Glomerular visceral epithelial cell (primary cell): ENCODE data around the gene PAPOLG.
"Not testable (repeated sequence)": the region's sequence is repeated elsewhere in the genome, so short reads cannot be mapped to it uniquely, and the experiment has no call there.

Experiments
- DNase-seq: peaks from one replicate; pipeline ENCODE4 v3.0.0-alpha.2; 2016; ENCODE audit errors: extremely low spot score

PAPOLG gene

DNA sequence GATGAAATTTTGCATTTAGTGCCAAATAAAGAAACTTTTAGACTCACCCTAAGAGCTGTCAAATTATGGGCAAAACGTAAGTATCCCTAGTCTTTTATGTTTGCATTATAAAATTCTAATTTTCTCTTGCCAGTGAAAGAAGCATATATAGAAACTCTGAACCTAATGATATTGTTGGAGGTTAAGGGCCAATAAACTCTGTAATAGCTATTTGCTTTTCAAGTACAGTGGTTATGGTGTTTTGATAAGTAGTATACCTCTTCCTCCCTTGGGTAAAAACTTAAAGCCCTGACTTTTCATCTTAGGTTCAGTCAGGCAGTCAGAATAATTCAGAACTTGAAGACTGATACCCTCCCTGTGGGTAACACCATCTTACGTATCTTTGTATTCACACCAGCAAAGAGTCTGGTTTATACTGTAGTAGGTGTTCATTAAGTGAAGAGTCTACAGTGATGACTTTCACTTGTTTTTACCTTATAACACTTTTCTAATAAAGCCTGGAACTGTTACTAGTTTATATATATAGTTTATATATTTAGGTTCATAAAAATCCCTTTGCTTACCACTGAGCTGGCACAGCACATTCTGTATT, 19.1 kb downstream of the PAPOLG start:
- no peak for DNase-seq

GRCh38 chr2:60778352-60778751, 22.3 kb downstream of the PAPOLG start:
- DNase-seq = no peak

DNA sequence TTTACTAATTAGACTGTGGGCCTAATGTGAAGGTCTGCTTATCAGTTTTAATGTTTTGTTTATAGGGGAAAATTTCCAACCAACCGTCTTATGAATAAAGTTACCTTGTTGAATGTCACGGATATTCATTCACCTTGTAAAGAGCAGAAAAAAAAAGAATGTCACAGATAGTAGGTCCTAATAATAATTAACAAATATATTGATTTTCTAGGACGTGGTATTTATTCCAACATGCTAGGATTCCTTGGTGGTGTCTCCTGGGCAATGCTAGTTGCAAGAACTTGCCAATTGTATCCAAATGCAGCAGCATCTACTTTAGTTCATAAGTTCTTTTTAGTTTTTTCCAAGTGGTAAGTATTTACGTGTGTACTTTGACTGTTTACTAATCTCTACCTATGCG, 23.4 kb downstream of the PAPOLG start:
- no peak for DNase-seq

DNA sequence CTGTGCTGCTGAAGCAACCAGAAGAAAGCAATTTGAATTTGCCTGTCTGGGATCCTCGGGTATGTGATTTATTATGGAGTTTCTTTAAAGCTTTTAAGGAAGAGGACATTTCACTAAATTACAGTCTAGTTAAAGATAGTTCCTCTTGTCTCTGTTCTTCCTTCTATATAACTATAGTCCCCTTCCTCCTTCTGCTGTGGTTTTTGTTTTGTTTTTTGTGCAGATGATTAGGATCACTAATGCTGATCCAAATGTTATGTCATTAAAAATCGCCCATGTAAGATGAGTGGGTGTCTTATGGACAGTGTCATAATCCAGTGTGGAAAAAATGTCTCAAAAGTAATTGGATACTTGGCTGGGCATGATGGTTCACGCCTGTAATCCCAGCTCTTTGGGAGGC, 24.7 kb downstream of the PAPOLG start:
- no peak for DNase-seq

- DNase-seq = no peak
These were observed 37.1 kb downstream of the PAPOLG start for GRCh38 chr2:60793169-60793568.

GRCh38 chr2:60794271-60794863, 38.3 kb downstream of the PAPOLG start:
- DNase-seq = peak; percentile 1

DNA sequence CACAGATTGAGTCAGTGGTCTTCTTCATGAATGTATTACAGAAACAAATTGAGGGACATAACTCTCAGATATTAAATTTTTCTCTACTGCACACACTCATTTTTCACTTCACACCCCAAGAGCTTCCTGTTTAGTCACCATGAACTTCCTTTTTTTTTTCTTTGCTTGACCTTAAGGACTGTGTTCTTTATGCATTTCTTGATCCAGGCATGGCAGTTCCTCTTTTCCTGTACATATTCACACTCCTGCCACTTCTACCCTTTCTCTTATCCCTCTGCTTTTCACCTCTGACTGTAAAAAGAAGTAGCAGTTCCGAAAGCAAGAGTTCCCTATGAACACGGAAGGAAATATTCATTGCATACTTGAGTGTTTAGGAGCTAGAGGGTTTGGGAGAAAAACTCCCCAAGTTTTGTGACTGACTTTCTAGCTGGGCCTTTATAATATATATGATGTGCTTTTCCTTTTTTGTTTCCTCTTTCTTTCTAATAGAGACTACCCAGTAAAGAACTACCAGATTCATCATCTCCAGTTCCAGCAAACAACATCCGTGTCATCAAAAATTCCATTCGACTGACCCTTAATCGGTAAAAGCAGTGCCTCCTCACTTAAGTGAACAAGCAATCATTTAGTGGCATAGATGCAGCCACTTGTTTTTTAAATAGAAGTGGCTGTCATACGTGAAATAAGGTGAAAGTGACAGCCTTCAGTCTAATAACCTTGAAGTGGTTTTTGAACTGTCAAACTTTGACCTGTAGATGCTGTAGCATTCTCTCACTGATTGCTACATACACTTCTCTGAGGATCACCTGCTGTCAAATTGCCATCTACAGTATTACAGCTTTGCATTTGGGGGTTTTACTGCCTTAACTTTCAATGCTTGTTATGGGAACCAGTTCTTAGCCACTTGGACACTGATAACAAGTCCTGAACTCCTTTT, 40.8 kb downstream of the PAPOLG start:
- DNase-seq = no peak

DNA sequence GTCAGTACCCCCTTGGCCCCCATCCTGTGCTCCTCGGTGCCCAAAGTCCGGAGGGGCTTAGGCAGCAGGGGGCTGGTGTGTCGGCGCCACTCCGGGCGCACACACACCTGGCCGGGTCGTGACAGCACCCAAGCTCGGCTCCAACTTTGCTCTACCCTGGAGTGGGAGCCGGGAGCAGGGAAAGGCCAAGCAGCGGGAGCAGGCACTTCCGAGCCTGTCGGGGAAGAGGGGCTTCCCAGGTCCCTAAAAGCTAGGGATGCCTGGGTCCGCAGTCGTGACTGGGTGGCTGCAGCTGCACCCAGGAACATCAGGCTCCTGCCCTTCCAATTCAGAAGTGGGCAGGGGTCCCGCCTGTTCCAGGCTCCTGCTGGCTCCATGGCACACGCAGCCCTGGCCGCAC, 48.4 kb downstream of the PAPOLG start:
- DNase-seq = no peak

DNA sequence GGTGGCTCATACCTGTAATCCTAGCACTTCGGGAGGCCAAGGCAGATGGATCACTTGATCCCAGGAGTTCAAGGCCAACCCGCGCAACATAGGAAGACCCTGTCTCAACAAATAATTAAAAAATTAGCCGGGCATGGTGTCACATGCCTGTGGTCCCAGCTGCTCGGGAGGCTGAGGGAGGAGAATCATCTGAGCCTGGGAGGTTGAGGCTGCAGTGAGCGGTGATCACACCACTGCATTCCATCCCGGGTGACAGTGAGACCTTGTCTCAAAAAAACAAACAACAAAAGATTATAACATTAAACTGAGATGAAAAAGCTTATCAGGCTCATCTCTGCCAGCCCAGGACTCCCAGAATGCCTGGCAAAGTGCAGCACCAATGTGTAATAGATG, 50.5 kb downstream of the PAPOLG start:
- no peak for DNase-seq

DNA sequence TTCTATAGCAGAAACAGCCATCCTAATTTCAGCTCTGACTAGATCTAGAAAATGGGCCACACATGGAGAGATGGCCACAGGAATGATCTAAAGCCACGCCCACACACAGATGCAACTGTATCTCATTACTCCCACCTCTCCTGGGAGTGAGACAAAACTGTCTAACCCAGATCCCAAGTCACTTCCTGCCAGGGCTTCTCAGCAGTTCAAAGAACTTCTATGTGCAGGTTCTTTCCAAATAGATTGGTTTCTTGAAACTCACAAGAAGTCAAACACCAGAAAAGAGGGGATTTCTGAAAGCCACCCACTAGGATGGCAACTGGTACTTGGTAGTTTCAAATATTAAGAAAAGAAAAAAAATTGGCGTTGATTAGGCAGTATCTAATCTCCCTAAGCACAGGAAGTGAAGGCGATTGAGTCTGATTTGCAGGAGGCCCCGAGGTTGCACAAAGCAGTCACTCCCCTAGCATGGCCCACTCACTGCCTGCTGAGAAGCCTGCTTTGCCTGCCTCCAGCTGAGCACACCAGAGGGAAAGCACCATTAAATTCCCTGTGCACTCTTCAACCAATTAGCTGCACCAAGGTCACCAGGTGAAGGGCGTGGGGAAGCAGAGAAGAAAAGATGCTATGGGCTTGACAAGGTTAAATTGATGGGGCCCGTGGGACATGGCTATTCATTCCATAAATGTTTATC, 51.1 kb downstream of the PAPOLG start:
- DNase-seq = peak; percentile 44

GRCh38 chr2:60808330-60808801, 52.3 kb downstream of the PAPOLG start:
- DNase-seq = no peak

DNA sequence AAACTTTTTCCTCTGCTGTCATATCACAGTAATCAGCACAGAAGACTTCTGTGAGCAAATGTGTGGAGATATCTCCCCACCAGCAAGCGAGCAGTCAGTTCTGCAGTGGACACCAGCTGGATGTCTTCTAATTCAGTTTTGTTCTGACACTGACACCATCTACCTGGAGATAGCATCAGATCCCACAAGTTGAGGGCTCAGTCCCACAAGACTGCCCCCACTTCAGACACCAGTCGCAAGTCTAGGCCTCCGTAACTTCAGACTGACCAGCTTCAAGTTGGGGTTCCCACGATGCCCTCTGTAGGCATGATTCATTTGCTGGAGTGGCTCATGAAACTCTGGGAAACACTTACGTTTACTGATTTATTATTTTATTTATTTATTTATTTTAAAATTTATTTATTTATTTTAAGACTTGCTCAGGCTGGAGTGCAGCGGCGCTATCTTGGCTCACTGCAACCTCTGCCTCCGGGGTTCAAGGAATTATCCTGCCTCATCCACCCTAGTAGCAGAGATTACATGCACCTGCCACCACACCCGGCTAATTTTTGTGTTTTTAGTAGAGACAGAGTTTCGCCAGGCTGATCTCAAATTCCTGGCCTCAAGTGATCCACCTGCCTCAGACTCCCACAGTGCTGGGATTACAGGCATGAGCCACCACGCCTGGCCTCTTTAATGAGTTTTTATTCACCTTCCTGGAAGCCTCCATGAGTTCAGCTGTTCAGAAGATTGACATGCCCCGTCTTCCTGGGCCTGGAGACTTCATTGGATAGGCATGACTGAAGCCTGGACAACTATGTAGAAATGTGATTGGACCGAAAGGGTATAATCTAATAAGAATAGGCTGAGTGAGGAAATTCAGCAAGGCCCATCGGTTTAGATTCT, 55.7 kb downstream of the PAPOLG start:
- DNase-seq = no peak

DNA sequence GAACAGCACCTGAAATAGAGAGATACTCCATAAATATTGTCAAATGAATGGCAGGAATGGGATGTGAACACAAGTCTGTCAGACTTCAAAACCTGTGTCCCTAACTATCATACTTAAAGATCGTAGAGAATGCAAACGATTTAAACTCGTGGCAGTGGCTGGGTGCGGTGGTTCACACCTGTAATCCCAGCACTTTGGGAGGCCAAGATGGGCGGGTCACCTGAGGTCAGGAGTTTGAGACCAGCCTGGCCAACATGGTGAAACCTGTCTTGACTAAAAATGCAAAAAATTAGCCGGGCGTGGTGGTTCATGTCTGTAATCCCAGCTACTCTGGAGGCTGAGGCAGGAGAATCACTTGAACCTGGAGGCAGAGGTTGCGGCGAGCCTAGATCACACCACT, 61.1 kb downstream of the PAPOLG start:
- DNase-seq = not testable (repeated sequence)

DNA sequence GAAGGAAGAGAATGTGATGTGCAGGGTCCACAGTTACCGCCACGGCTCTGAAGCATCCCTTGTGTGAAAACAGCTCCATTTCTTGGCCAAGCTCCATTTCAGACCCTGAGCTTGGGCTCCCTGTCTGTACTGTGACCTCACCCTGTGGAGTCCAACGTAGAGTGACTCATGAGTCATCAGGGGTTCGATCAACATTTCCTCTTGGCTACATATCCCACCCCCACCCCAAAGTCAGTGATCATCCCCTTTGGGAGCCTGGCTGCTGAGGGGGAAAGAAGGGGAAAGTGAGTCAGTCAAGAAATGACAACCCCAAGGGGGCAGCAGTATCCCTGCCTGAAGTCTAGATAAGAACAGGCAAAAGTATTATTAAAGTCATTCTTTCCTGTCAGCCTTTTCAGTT, 62.2 kb downstream of the PAPOLG start:
- no peak for DNase-seq

GRCh38 chr2:60819155-60819862, 63.2 kb downstream of the PAPOLG start:
- DNase-seq = no peak

DNA sequence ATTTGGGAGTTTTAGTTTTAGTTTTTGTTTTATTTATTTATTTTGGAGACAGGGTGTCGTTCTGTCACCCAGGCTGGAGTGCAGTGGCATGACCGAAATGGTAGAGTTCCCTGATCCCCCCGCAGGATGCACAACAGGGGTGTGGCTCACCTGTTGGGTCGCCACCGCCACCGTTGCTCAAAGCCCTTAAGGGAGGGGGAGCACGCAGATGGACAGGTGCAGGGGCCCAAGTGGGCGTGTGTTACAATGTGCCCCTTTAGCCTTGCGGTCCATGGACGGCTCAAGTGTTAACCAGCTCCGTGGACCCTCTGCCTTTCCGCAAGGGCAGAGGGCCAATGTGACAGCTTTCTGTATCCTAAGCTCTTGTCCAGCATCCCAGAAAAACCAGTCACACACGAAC, 63.9 kb downstream of the PAPOLG start:
- no peak for DNase-seq

DNA sequence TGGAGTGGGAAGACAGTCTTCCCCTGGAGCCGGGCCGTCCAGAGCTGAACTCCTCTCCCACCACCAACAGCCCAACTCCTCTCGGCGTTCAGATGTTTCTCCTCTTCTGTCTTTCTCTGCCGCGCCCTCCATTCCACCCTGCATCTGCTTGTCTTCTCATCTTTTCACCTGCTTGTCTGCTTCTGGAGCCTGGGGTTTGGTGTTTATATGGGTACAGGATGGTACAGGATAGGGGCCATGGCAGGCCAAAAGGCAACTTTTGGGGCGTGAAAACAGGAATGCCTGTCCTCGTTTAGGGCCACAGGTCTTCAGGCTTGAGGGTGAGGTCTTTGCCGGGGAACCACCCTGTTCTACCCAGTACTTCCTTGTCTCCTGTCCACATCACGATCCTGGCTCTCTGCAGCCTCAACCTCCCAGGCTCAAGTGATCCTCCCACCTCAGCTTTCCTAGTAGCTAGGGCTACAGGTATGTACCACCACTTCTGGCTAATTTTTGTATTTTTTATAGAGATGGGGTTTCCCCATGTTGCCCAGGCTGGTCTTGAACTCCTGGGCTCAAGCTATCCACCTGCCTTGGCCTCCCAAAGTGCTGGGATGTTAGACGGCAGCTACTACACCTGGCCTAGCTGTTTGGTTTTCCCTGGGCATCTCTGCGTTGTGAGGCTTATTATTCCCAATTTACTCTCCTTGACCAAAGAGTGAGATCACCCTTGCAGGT, 64.5 kb downstream of the PAPOLG start:
- DNase-seq = no peak

DNA sequence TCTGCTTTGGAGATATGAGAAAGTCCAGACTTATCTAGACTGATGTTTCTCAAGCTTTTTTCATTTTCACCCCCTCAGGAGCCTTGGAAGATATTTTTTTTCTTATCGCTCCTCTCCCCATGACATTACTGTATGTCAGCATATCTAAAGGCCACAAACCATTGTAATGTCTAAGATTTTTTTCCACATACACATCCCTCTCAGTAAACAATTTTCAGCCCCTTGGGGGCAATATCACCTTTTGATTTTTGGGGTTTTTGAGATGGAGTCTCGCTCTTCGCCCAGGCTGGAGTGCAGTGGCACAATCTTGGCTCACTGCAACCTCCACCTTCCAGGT, 65.0 kb downstream of the PAPOLG start:
- no peak for DNase-seq

GRCh38 chr2:60821587-60822302, 65.7 kb downstream of the PAPOLG start:
- DNase-seq = no peak
